Endometrial microvascular endothelial cells (primary cell): Measurements from ENCODE around the gene KLHL29. TPM values are rescaled to one million over a fixed set of nuclear protein-coding genes. Genes with fewer than 3 reads are reported as not detected.
"Not testable (repeated sequence)": the region's sequence is repeated elsewhere in the genome, so short reads cannot be mapped to it uniquely, and the experiment has no call there.

Experiments
- in situ Hi-C: cut with HindIII; loops from 2 replicates; pipeline ENCODE4 v1.10.0; 2017; ENCODE audit warnings: low sequenced_read_pairs, low pct_unique_long_range_greater_than_20kb; ENCODE audit errors: inconsistent ontology term
- total RNA-seq: library from RNA; depleted of rRNA; stranded (reverse); fragments of >200 nt; gene quantifications from one replicate; pipeline ENCODE4 v1.2.3, GENCODE V29; 2015; ENCODE audit errors: inconsistent ontology term

Gene KLHL29
- total RNA-seq = 4.0 TPM

DNA sequence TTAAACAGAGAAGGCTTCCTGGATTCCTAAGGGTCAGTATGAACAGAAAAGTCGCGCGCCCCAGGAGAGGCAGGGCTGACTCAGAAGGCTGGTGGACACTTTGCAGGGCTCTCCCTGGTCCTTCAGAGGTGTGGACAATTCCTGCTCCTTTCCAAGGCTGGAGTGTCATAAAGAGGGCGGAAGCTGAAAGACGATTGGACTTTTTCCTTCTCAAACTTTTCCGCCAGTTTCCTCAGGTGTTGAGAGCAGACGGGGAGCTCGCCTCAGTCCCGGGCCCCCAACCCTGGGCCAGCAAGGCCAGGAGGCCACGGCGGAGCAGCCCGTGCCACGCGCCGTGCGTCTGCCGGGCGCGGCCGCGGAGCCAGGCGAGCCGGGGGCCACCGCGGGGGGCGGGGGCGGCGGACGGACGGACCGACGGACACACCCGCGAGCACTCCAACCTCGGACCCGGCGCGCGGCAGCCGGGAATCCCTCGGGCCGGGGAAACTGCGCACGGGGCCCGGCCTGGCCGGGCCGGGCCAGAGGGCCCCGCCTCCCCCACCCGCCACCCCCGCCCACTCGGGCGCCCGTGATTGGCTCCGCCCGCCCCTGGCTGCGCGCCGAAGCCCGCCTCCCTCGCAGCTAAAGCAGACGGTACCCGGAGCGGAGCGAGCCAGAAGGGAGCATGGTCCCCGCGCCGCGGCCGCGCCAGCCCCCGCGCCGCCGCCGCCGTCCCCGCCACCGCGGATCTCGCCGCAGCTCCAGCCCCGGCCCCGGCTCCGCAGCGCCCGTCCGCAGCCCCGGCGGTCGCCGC is at the start of gene KLHL29:
Gene KLHL29, plus strand, starts transcription at position 629 of the 793 bp plus-strand sequence. CDS start 177,018 bp downstream, outside the sequence.
- in situ Hi-C loops = no loop called here

DNA sequence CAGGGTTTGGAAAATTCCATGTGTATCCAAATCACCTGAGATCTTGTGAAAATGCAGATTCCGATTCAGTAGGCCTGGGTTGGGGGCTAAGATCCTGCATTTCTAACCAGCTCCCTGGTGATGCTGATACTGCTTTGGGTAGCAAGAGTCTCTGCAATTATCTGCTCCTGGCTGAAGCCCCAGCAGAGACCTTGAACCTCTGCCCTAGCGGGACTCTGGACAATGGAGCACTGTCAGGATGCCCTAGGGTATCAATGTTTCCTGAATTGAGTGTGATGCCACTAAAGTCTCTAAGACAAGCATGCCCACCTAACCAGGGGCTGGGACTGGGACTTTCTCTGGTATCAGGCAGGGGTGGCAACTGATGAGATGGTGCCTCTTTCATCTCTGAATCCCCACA is 49.4 kb upstream of the KLHL29 start:
- in situ Hi-C loops = no loop called here

GRCh38 chr2:23342075-23342474 is 42.9 kb upstream of the KLHL29 start:
- in situ Hi-C loops = no loop called here

DNA sequence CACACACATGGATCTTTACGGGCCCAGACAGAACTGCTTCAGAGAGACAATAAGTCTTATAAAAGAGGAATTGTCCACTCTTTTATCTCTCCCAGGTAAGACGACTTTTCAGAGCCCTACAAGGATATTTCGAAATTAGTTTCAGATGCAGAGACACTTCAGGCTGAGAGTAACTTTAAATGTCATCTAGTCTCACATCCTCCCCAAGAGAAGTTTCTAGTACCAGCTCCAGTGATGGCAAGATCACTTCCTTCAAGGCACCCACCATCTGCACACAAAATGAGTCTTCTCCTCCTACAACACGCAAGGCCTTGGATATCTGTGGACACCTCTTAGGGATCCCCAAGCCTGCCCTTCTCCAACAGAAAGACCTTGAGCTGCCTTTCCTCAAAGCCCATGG is 39.0 kb upstream of the KLHL29 start:
- in situ Hi-C loops = no loop called here

- in situ Hi-C loops = no loop called here
These were observed 38.2 kb upstream of the KLHL29 start for GRCh38 chr2:23346781-23347180.

- in situ Hi-C loops = no loop called here
These were observed 37.4 kb upstream of the KLHL29 start for GRCh38 chr2:23347471-23348092.

- in situ Hi-C loops = not testable (repeated sequence)
These were observed 36.9 kb upstream of the KLHL29 start for GRCh38 chr2:23348093-23348481.

DNA sequence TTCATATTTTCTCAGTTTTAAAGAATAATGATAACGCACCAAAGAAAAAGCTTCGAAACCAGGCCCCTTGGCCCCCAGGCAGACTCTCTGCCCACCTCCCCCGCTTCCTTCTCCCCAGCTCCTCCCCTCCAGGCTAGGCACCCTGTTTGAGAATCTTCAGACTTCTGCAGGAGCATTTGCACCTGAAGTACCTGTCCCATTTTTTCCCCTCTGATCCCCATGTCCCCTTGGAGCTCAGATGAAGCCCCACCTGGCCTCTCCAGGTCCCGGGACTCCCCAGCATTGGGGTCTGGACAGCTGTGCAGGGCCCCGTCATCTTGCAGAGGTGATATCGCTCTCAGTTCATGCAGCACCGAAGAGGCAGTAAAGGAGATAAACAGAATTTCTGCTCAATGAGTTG is 35.5 kb upstream of the KLHL29 start:
- in situ Hi-C loops = no loop called here

- in situ Hi-C loops = no loop called here
These were observed 34.8 kb upstream of the KLHL29 start for GRCh38 chr2:23350041-23350791.

GRCh38 chr2:23350792-23351355 is 34.1 kb upstream of the KLHL29 start:
- in situ Hi-C loops = no loop called here

DNA sequence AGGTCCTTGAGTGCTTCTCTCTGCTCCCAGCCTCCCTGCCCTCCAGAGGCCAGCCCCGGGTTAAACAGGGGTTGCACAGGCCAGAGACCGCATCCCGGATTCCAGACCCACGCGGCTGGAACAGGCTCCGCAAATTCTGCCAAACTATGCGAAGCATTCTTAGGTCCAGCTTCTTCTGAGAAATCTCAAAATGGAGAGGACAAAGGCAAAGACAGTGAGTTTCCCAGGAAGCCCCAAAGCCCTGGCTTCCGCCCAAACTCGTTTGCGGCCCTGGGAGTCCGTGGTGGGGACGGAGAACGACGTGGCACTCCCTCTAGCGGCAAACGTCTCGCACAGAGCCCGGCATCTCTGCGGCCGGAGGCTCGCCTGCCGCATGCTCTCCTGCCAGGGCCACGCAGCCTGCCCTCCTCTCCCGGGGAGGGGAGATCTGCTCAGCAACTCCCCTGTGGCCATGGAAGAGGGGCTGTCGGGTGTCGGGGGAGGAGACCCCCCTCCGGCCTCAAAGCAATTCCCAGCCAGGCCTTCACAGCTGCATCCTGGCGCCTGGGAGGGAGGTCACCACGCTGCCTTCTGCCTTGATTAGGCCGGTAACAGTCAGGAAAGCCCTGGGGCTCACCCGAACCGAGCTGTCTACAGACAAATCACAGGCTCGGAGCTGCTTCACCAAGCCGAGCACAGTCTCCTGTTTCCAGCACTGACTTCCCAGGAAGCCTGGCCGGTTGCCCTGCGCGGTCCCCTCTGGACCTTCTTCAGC is 33.4 kb upstream of the KLHL29 start:
- in situ Hi-C loops = no loop called here

DNA sequence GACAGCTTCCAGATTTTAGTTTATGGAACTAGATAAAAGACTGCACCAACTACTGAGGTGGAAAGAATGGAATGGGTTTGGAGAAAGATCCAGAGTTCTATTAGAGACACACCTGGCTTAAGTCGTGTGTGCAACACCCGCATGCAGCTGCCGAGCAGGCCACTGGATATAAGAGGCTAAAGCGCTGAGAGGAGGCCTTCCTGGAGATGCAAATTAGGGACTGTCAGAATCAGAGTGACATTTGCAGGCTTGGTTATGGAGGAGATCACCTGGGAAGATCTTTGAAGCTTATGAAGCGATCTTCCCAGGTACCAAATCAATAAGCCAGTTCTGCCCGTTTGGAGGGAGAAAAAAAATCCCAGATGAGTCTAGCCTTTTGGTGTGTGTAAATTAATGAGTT is 30.4 kb upstream of the KLHL29 start:
- in situ Hi-C loops = no loop called here

DNA sequence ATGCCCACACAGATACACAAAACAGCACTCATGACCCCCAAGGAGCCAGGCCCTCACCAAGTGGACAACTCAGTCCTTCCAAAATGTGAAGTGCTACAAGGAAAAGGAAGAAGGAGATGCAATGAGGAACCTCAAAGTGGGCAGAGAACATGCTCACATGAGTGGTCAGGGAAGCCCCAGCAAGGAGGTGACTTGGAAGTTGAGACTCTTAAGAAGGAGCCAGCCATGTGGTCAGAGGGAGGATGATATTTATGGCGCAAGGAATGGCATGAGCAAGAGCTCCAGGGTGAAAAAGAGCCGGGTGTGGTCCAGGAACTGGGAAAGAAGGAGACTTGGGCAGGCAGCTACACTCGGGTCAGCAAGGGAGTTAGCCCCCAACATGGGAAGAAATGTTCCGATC is 30.0 kb upstream of the KLHL29 start:
- in situ Hi-C loops = no loop called here

GRCh38 chr2:23356711-23357110 is 28.3 kb upstream of the KLHL29 start:
- in situ Hi-C loops = no loop called here

DNA sequence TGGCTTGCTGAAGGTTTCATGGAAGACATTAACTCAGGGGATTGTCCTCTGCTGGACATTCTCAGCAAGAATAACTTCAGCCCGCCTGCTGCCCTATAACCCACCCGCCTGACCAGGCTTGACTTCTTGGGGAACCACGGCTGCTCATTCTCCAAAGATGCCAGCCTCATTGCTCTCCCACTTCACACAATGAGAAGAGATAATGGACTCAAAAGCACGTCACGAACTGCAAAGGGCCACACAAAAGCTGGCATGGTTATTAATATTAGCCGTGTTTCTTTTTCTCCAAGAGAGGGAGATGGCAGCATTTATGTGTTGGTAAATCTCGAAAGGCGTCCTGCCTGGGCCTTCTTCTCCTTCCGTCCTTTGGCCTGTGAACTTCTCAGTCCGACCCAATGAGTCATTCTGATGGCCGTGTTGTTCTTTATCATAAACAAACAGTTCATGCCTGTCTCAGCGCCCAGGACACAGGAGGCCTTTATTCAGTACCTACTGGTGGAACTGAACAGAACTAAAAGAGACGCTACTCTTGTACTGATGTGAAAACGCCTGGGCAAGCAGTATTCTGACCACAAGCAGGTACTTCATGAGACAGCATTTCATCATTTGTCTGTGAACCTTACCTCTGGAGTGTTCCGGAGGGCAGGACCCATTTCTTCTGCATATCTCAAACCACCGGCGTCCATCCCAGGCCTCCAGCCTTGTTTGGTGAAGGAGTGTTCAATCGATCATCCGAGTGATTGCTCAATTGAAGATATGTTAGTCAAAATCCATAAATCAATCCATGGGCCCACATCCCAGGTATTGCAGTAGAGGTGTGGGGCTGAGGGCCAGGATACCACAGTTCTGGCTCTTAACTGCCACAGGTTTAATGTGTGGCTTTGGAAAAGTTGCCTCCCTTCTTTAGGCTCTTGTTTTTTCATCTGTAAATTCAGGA is 25.1 kb upstream of the KLHL29 start:
- in situ Hi-C loops = no loop called here

- in situ Hi-C loops = no loop called here
These were observed 24.3 kb upstream of the KLHL29 start for GRCh38 chr2:23360571-23361125.

- in situ Hi-C loops = no loop called here
These were observed 23.8 kb upstream of the KLHL29 start for GRCh38 chr2:23361152-23361551.

DNA sequence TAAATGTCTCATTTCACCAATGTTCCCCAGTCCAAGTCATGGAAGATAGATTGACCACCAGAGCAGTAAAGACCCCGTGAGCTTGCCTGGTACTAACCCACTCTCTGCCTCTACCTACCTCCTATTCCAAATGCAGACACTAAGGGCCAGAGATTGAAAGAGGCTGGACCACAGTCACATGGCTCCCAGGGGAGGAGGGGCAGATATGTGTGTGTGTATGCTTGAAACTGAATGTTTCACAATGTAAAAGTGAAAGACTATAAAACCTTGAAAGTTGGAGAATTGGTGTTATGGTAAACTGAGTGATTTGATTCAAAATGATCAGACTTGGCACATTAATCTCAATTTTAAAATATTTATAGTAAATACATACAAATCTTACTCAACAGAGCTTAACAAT is 21.7 kb upstream of the KLHL29 start:
- in situ Hi-C loops = no loop called here
